ENCODE measurements around the gene SPTAN1.
"Not testable (repeated sequence)": the region's sequence is repeated elsewhere in the genome, so short reads cannot be mapped to it uniquely, and the experiment has no call there.

SPTAN1 gene

DNA sequence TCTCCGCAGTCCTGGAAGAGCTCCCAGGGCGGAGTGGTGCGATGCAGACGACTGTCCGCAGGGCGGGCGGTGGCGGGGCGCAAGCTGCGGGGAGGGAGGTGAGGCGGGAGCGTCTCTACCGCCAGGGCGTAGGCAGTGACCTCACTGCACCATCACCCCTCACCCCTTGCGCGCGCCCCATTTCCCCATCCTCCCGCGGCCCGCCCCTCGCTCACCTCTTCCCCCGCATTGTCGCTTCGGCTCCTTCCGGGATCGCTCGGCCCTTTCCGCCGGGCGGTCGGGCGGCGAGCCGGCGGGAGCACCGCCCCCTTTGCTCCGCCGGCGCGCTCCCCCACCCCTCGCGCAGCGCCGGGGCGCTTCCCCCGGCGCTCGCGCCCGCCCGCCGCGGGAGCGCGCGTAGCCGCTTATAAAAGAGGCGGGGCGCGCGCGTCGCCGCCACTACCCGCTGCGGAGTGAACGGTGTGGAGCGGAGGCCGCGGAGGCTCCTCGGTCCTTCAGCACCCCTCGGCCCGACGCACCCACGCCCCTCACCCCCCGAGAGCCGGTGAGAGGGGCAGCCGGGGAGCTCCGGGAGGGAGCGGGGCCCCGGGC, at the start of gene SPTAN1:
Gene SPTAN1 (plus strand): TSS at position 435 of the 591 bp plus-strand sequence. CDS start 14,154 bp downstream, outside the sequence.
- peak; percentile 99 for DNase-seq (ENCODE audit: low spot score)

DNA sequence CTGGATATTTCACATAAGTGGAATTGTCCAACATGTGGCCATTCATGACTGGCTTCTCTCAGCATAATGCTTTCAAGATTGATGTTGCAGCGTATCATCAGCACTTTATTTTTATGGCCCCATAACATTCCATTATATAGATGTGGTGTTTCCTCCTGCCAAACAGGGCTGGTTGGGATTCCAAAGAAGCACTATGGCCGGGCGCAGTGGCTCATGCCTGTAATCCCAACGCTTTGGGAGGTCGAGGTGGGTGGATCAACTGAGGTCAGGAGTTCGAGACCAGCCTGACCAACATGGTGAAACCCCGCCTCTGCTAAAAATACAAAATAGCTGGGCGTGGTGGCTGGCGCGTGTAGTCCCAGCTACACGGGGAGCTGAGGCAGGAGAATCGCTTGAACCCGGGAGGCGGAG, 49.0 kb upstream of the SPTAN1 start:
- DNase-seq (ENCODE audit: low spot score) = not testable (repeated sequence)

DNA sequence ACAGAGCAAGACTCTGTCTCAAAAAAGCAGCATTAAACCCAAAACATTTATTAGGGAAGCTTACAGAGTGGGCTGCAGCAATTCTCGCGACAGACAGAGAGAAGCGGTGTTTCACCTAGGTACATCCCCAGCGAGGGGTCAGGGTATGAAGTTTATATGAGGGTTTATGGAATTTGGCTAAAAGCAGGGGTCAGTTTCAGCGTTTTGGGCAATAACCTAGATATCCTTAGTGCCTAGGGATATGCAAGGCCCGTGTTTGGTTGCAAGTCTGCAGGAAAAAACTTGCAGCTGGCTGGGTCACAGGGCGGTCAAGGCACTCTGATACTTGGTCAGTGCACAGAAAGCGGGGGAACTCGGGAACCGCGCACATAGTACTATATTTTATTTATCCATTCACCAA, 48.5 kb upstream of the SPTAN1 start:
- peak; percentile 45 for DNase-seq (ENCODE audit: low spot score)

- peak; percentile 100 for DNase-seq (ENCODE audit: low spot score)
Measured at GRCh38 chr9:128504485-128505413, 47.6 kb upstream of the SPTAN1 start, which contains the start of gene GLE1. TSS of gene GLE1 (plus strand) at chr9:128504719. CDS start at chr9:128504806, 87 bp downstream.

GRCh38 chr9:128505414-128505765, 47.0 kb upstream of the SPTAN1 start:
- peak; percentile 50 for DNase-seq (ENCODE audit: low spot score)

DNA sequence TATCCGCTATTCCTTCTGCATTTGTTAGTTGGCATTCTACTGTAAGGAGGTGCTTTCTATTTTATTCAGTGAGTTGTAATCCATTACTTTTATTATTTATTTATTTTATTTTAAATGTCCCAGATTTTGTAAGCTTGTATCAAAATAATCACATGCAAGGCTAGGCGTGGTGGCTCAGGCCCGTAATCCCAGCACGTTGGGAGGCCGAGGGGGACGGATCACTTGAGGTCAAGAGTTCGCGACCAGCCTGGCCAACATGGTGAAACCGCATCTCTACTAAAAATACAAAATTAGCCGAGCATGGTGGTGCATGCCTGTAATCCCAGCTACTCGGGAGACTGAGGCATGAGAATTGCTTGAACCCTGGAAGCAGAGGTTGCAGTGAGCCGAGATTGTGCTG, 46.5 kb upstream of the SPTAN1 start:
- not testable (repeated sequence) for DNase-seq (ENCODE audit: low spot score)

- no peak for DNase-seq (ENCODE audit: low spot score)
Measured at GRCh38 chr9:128512820-128513219, 39.6 kb upstream of the SPTAN1 start.

DNA sequence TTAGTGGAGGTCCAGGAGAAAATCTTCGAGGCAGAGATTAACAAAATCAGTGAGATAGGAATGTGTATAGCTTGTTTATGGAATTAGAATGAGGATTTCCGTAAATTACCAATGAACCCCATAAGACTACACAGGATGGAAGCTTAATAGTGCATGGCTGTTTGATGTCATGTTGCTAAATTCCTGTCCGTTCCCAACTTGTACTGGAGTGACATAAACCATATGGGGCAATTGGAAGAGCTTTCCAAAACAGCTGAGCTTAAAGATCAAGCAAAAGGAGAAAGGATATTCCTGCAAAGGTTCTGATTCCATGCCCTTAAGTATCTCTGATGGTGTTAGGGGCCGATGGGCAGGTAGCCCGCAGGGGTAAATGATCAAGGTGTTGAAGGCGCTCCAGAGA, 30.4 kb upstream of the SPTAN1 start:
- DNase-seq (ENCODE audit: low spot score) = no peak

GRCh38 chr9:128523199-128523925, 29.0 kb upstream of the SPTAN1 start:
- peak; percentile 25 for DNase-seq (ENCODE audit: low spot score)

GRCh38 chr9:128526720-128527119, 25.7 kb upstream of the SPTAN1 start:
- DNase-seq (ENCODE audit: low spot score) = no peak

DNA sequence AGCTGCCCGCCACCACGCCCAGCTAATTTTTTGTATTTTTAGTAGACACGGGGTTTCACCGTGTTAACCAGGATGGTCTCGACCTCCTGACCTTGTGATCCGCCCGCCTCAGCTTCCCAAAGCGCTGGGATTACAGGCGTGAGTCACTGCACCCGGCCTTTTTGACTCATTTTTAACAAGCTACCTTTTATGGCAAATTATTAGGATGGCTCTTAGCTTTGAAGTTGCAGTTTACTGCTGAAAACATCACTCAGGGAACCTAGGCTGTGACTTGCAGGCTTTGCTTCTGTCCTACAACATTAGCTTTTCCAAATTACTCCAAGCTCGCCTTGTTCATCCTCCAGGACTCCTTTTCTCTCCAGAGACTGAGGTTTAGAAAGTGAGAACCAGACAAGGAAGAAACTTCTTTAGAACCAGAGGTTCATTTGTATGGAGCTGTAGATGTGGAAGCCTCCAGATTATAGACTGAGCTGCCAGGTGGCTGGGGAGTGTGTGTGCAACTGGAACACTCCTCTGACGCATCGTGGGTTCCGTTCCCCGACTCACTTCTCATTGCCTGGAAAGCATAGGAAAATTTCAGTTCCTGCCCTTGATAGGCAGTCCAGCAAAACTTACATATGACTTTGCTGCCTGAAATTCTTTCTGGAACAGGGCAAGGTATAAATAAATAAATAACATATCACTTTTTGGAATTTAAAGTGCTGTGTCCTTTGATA, 23.8 kb upstream of the SPTAN1 start:
- DNase-seq (ENCODE audit: low spot score) = no peak

GRCh38 chr9:128529191-128529590, 23.2 kb upstream of the SPTAN1 start:
- no peak for DNase-seq (ENCODE audit: low spot score)

DNA sequence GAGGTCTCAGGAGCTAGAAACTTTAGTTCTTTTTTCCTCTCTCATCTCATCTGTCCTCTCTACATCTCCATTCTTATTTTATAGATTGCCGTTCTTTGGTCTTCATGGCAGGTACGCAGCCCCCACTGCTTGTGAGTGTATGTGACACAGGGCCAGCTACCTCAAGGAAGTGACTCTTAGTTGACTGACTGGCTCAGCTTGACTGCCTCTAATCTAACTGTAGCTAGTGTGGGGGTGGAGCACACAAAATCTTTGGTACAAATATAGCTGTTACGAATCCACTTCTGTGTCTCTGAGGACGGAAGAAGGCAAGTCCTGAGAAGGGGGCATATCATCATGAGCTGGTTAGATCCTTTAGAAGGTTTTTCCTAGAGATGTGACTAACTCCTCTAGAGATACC, 19.8 kb upstream of the SPTAN1 start:
- DNase-seq (ENCODE audit: low spot score) = no peak

DNA sequence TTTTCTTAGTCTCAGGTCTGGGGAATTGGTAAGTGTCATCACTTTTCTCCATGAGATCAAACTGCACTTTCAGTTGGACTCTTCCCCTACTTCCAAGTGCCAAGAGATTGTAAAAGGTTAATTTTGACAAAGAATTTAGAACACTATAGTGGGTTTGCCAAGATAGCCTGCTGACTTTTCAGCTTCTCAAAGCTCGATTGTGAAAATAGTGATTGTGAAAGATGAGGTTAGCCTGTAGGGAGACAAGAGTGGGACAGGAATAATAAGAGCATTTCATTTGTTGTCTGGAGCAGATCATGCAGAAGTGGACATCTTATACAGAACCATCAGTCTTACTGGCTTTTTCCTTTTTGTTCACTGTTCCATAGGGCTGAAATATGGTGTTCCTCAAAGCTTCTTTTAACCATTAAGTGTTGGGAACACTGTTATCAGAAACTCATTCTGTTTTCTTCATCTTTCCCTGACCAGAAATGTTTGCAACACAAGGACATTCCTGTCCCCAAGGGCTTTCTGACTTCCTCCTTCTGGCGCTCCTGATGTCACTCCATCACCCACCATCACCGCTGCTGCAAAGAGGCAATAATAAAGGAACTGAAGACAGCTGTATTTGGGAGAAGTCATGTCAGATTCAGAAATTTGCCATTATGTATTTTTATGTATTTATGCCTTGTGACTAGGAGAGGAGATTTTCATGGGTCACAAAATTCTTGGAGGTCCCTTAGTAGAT, 11.6 kb upstream of the SPTAN1 start:
- DNase-seq (ENCODE audit: low spot score) = no peak

DNA sequence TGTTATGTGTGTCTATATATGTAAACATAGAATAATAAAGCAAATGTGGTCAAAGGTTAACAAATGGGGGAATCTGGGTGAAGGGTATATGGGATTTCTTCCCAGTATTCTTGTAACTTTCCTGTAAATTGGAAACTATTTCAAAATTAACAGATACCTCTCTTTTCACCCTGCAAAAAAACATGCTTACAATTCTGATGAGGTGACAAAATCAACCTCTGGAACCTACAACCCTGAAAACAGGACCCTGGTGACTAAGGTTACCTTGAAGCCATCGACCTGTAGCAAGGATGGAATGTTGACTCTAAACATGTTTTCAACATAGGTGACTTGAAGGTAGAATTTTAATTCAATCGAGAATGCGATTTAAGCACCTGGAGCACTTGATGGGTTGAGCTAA, 5.9 kb upstream of the SPTAN1 start:
- no peak for DNase-seq (ENCODE audit: low spot score)

DNA sequence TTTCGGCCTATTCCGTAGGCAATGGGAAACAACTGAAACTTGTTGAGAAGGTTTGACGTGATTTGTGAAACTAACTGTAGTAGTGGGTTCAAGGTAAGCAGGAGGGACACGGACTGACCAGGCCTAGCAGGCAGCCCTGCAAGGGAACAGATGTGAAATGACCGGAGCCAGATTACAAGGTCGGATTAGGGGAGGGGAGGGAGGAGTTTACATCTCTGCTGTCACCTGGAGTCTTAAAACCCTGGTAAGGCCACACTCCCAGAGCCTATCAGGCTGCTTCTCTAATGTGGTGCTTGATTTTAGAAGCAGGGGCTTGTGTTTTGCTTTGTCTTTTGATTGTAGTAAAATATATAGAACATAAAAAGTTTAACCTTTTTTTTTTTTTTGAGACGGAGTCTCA, 3.5 kb upstream of the SPTAN1 start:
- no peak for DNase-seq (ENCODE audit: low spot score)

- DNase-seq (ENCODE audit: low spot score) = no peak
Measured at GRCh38 chr9:128550226-128550625, 2.2 kb upstream of the SPTAN1 start.

- peak; percentile 61 for DNase-seq (ENCODE audit: low spot score)
Measured at GRCh38 chr9:128550770-128551656, 1.4 kb upstream of the SPTAN1 start.

DNA sequence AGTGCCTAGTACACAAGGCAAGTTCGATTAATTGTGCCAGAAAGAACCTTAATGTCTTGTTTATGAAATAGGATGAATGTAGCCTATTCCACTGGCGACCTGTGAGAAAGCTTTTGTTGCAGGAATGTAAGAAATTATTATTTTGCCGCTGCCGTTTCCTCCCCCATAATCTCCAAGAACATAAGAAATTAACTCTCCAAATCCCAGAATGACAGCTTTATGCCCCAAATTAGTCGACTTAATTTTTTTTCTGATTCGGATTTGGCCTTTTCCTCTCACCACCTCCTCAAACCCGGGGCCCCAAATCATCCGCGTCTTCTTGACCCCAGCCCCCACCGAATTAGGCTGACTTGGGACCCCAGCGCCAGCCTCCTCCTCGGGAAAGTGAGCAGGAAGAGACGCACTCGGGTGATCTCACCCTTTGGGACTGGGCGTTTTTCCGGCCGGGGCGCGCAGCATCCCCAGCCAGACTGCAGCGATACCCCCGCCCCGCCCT, 682 bp upstream of the SPTAN1 start:
- no peak for DNase-seq (ENCODE audit: low spot score)

All from GM03348 (cell line).